ENCODE results near the gene SLC13A2. TPM values are rescaled to one million over a fixed set of nuclear protein-coding genes. Genes with fewer than 3 reads are reported as not detected.
"Not testable (repeated sequence)": the region's sequence is repeated elsewhere in the genome, so short reads cannot be mapped to it uniquely, and the experiment has no call there.

The SLC13A2 gene
- total RNA-seq, 3 donors from 2014 or later (not counting 1 experiment from before 2014, with no cell fraction given): not detected

DNA sequence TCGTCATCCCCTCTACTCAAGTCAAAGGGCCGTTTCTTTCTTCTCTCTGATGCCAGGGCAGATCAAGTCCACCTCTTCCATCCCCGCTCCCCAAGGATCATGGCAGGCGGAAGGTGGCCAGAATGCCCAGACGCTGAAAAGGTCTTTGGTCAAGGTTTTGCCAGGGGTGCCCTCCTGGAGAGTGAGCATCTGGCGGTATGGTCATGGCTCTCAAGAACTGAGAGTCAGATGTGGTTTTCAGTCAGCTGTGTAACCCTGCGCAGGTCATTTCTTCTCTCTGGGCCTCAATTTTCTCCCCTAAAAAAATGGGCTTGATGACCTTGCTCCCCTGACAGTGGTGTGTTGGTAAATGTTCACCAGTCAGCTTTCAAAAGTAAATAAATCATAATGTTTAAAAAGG, 45.1 kb downstream of the SLC13A2 start:
- H3K4me1 Mint-ChIP-seq: no peaks in the 10 kb centered on the region
- H3K27ac ChIP-seq (ENCODE audit: low read length): no peak overlapping the region
- 75% methylated on average over 7 of the region's 7 CpGs for WGBS (ENCODE audit: insufficient coverage)
- no peaks in the 10 kb centered on the region for H3K9me3 ChIP-seq (ENCODE audit: control insufficient read depth, insufficient read depth, low read length)
- H3K27ac Mint-ChIP-seq: no peak overlapping the region
- H3K4me3 Mint-ChIP-seq: no peak overlapping the region
- no peaks in the 10 kb centered on the region for H3K36me3 Mint-ChIP-seq
- H3K27me3 Mint-ChIP-seq (ENCODE audit: low read depth in 2 of 2): peaks cover 5 to 6% of the 10 kb centered on the region in 2 donors
- TF ChIP-seq, protein P1, sequence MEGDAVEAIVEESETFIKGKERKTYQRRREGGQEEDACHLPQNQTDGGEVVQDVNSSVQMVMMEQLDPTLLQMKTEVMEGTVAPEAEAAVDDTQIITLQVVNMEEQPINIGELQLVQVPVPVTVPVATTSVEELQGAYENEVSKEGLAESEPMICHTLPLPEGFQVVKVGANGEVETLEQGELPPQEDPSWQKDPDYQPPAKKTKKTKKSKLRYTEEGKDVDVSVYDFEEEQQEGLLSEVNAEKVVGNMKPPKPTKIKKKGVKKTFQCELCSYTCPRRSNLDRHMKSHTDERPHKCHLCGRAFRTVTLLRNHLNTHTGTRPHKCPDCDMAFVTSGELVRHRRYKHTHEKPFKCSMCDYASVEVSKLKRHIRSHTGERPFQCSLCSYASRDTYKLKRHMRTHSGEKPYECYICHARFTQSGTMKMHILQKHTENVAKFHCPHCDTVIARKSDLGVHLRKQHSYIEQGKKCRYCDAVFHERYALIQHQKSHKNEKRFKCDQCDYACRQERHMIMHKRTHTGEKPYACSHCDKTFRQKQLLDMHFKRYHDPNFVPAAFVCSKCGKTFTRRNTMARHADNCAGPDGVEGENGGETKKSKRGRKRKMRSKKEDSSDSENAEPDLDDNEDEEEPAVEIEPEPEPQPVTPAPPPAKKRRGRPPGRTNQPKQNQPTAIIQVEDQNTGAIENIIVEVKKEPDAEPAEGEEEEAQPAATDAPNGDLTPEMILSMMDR (IDR thresholded peaks at IDR 0.05): no peak
- H3K4me1 ChIP-seq (ENCODE audit: control insufficient read depth, insufficient read depth, low read length): no peaks in the 10 kb centered on the region
- intact Hi-C loops (cut with micrococcal nuclease): no loop called here
- ATAC-seq: no peak
- DNase-seq: no peak
- H3K27me3 ChIP-seq (ENCODE audit: control insufficient read depth, insufficient read depth, low read length): peaks cover 3% of the 10 kb centered on the region
- no peaks in the 10 kb centered on the region for H3K36me3 ChIP-seq (ENCODE audit: control insufficient read depth, insufficient read depth, low read length)
- no peaks in the 10 kb centered on the region for H3K9me3 Mint-ChIP-seq
- no peak overlapping the region for H3K4me3 ChIP-seq (ENCODE audit: low read length)

DNA sequence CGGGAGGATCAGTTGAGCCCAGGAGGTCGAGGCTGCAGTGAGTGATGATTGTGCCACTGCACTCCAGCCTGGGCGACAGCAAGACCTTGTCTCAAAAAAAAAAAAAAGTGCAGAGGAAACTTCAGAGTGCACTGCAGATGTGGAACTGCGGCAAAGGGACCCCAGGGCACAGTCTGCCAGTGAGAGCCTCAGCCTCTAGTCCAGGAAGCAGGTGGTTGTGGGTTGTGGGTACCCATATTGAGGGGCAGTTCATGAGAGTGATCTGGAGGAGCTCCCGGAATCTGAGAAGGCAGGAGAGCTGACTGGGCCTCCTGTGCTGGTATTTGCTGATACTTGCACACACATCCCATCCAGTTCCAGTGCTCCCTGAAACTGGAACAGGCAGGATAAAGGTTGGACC, 45.8 kb downstream of the SLC13A2 start:
- Mint-ChIP-seq H3K4me3 (no peak overlapping the region), H3K27me3 (ENCODE audit: low read depth in 2 of 2) (peaks cover 4 to 6% of the 10 kb centered on the region in 2 donors), H3K4me1 (no peaks in the 10 kb centered on the region), H3K36me3 (no peaks in the 10 kb centered on the region), H3K27ac (no peak overlapping the region), H3K9me3 (no peaks in the 10 kb centered on the region)
- TF ChIP-seq, protein P1 (IDR thresholded peaks at IDR 0.05): no peak
- H3K4me3 ChIP-seq (ENCODE audit: low read length): no peak overlapping the region
- no peaks in the 10 kb centered on the region for H3K36me3 ChIP-seq (ENCODE audit: control insufficient read depth, insufficient read depth, low read length)
- ATAC-seq (no peak), DNase-seq (no peak)
- no peaks in the 10 kb centered on the region for H3K4me1 ChIP-seq (ENCODE audit: control insufficient read depth, insufficient read depth, low read length)
- intact Hi-C loops (cut with micrococcal nuclease): no loop called here
- 6% methylated on average over 5 of the region's 5 CpGs for WGBS (ENCODE audit: insufficient coverage)
- H3K9me3 ChIP-seq (ENCODE audit: control insufficient read depth, insufficient read depth, low read length): no peaks in the 10 kb centered on the region
- H3K27me3 ChIP-seq (ENCODE audit: control insufficient read depth, insufficient read depth, low read length): no peaks in the 10 kb centered on the region
- H3K27ac ChIP-seq (ENCODE audit: low read length): no peak overlapping the region

DNA sequence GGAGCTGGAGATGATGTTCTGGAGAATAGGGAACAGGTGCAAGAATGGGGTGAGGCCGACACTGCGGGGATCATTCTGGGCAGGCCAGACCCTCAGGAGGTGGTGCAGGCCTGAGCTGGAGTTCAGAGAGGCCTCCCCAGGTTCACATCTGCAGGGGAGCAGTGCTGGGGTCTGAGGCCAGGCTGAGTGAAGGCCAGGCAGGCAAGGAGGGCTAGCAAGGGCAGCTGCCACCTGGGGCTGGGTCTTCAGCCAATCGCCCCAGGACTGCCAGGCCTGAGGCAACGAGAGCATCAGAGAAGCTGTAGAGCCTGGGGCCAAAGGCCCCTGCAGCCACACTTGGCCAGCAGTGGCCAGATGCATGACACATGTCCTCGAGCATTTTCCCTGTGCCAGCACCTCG, 47.2 kb downstream of the SLC13A2 start:
- Histone ChIP-seq H3K36me3 (ENCODE audit: control insufficient read depth, insufficient read depth, low read length) (no peaks in the 10 kb centered on the region), H3K27ac (ENCODE audit: low read length) (no peak overlapping the region), H3K27me3 (ENCODE audit: control insufficient read depth, insufficient read depth, low read length) (no peaks in the 10 kb centered on the region), H3K4me3 (ENCODE audit: low read length) (no peak overlapping the region), H3K4me1 (ENCODE audit: control insufficient read depth, insufficient read depth, low read length) (no peaks in the 10 kb centered on the region), H3K9me3 (ENCODE audit: control insufficient read depth, insufficient read depth, low read length) (no peaks in the 10 kb centered on the region)
- no peak for DNase-seq
- intact Hi-C loops (cut with micrococcal nuclease): no loop called here
- H3K9me3 Mint-ChIP-seq: no peaks in the 10 kb centered on the region
- TF ChIP-seq, protein P1 (IDR thresholded peaks at IDR 0.05): no peak
- no peak overlapping the region for H3K4me3 Mint-ChIP-seq
- ATAC-seq: no peak
- no peaks in the 10 kb centered on the region for H3K36me3 Mint-ChIP-seq
- no peaks in the 10 kb centered on the region for H3K4me1 Mint-ChIP-seq
- no peak overlapping the region for H3K27ac Mint-ChIP-seq
- peaks cover 4 to 6% of the 10 kb centered on the region in 2 donors for H3K27me3 Mint-ChIP-seq (ENCODE audit: low read depth in 2 of 2)
- WGBS (ENCODE audit: insufficient coverage): 71% methylated on average over 6 of the region's 6 CpGs

DNA sequence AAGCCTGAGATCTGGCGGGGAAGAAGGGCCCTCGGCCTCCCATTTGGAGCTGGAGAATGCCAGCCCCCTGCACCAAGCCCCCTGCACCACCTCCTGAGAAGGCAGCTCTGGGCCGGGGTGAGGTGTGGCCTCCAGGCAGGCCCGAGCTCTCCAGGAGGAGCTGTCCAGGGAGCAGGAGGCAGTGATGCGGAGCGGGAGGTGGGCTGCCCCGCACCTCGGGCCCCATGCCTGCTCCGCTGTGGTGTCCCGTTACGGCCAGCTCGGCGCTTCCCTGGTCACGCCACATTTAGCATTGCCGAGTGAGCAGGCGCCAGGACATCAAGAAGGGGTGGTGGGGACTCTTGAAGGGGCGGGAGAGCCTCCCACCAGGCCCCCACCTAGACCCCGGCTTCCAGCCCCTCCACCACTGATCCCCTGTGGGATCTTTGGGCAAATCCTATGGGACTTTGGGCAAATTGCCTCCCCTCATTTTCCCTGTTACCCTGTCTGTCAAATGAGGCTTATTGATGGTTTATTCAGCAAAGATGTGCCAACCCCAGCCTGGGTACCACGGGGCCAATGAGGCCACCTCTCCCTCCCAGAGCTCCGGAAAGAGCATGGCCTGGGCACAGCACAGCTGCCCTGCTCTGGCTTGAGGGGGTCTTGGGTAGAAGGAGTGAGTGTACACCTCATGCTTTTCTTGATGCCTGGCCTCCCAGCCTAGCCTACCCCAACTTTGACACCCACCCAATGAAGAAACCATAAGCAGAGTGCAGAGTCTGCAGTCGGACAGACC, 48.1 kb downstream of the SLC13A2 start:
- 91% methylated on average over 20 of the region's 21 CpGs for WGBS (ENCODE audit: insufficient coverage)
- Mint-ChIP-seq H3K9me3 (no peaks in the 10 kb centered on the region), H3K36me3 (no peaks in the 10 kb centered on the region), H3K4me1 (no peaks in the 10 kb centered on the region), H3K27me3 (ENCODE audit: low read depth in 2 of 2) (peaks cover 4 to 6% of the 10 kb centered on the region in 2 donors), H3K4me3 (no peak overlapping the region), H3K27ac (no peak overlapping the region)
- H3K4me3 ChIP-seq (ENCODE audit: low read length): no peak overlapping the region
- no peaks in the 10 kb centered on the region for H3K4me1 ChIP-seq (ENCODE audit: control insufficient read depth, insufficient read depth, low read length)
- TF ChIP-seq, protein P1 (IDR thresholded peaks at IDR 0.05): no peak
- DNase-seq (no peak), ATAC-seq (no peak)
- no peaks in the 10 kb centered on the region for H3K27me3 ChIP-seq (ENCODE audit: control insufficient read depth, insufficient read depth, low read length)
- no peak overlapping the region for H3K27ac ChIP-seq (ENCODE audit: low read length)
- no peaks in the 10 kb centered on the region for H3K9me3 ChIP-seq (ENCODE audit: control insufficient read depth, insufficient read depth, low read length)
- H3K36me3 ChIP-seq (ENCODE audit: control insufficient read depth, insufficient read depth, low read length): no peaks in the 10 kb centered on the region
- intact Hi-C loops (cut with micrococcal nuclease): no loop called here

DNA sequence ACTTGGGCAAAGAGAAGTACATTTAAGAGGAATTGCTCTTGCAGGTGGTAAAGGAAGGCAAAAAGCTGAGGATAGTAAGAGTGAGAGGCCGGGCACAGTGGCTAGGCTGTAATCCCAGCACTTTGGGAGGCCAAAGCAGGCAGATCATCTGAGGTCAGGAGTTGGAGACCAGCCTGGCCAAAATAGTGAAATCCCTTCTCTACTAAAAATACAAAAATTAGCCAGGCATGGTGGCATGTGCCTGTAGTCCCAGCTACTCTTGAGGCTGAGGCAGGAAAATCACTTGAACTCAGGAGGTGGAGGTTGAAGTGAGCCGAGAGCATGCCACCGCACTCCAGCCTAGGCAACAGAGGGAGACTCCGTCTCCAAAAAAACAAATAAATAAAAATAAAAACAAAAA, 48.8 kb downstream of the SLC13A2 start:
- H3K36me3 ChIP-seq (ENCODE audit: control insufficient read depth, insufficient read depth, low read length); H3K27ac Mint-ChIP-seq; H3K27me3 Mint-ChIP-seq (ENCODE audit: low read depth in 2 of 2); H3K4me3 ChIP-seq (ENCODE audit: low read length); DNase-seq; H3K27me3 ChIP-seq (ENCODE audit: control insufficient read depth, insufficient read depth, low read length); ATAC-seq; H3K9me3 ChIP-seq (ENCODE audit: control insufficient read depth, insufficient read depth, low read length); H3K4me1 ChIP-seq (ENCODE audit: control insufficient read depth, insufficient read depth, low read length); H3K4me1 Mint-ChIP-seq; intact Hi-C loops (cut with micrococcal nuclease); H3K4me3 Mint-ChIP-seq; H3K9me3 Mint-ChIP-seq; H3K27ac ChIP-seq (ENCODE audit: low read length); H3K36me3 Mint-ChIP-seq: not testable (repeated sequence)
- 69% methylated on average over 1 of the region's 4 CpGs for WGBS (ENCODE audit: insufficient coverage)

Data from natural killer cell (primary cell).